Sigmoid colon (tissue), 7 donors: ENCODE measurements around the gene ABCC6. TPM values are rescaled to one million over a fixed set of nuclear protein-coding genes. Genes with fewer than 3 reads are reported as not detected.
"Not testable (repeated sequence)": the region's sequence is repeated elsewhere in the genome, so short reads cannot be mapped to it uniquely, and the experiment has no call there.

Experiments used
- DNase-seq: peaks from one replicate; pipeline ENCODE4 v3.0.0-alpha.2; 2019
- H3K27ac ChIP-seq, 4 donors: fragments of 200-600 bp; sonication (generic); one replicate each; pipeline ENCODE4 v1.5.1; 2016 to 2019; ENCODE audit warnings: mild to moderate bottlenecking in 1 of 4
- H3K27me3 ChIP-seq, 3 donors: fragments of 200-600 bp; sonication (generic); one replicate each; pipeline ENCODE4 v1.5.1; 2019; ENCODE audit warnings: mild to moderate bottlenecking in 1 of 3
- H3K36me3 ChIP-seq, 4 donors: fragments of 200-600 bp; sonication (generic); one replicate each; pipeline ENCODE4 v1.5.1; 2016 to 2019
- H3K4me1 ChIP-seq, 4 donors: fragments of 200-600 bp; sonication (generic); one replicate each; pipeline ENCODE4 v1.5.1; 2017 to 2019
- H3K4me3 ChIP-seq, 4 donors: fragments of 200-600 bp; sonication (generic); one replicate each; pipeline ENCODE4 v1.5.1; 2017 to 2019; ENCODE audit warnings: mild to moderate bottlenecking in 2 of 4, moderate library complexity in 1 of 4
- H3K9me3 ChIP-seq, 4 donors: fragments of 200-600 bp in 3 of 4; sonication (generic) in 3 of 4; one replicate each; pipeline versions ENCODE4 v1.5.1 to v1.6.1; 2013 to 2019
- CTCF ChIP-seq, 4 experiments: fragments of 450-650 bp in 3 of 4; fragments of 200-600 bp in 1 of 4; IDR thresholded peaks; one replicate each; pipeline ENCODE4 v1.5.1; 2016 to 2019; ENCODE audit warnings: antibody characterized with exemption in 4 of 4, mild to moderate bottlenecking in 3 of 4, moderate library complexity in 2 of 4
- EP300 ChIP-seq, 4 donors: sonication (generic); formaldehyde crosslinking; IDR thresholded peaks; one replicate each; pipeline ENCODE4 v1.6.1; 2017; ENCODE audit warnings: antibody characterized with exemption in 4 of 4
- POLR2A ChIP-seq, 2 donors: fragments of 450-650 bp; IDR thresholded peaks; one replicate each; pipeline ENCODE4 v1.6.1; 2016; ENCODE audit warnings: antibody characterized with exemption in 2 of 2, mild to moderate bottlenecking in 2 of 2, moderate library complexity in 2 of 2
- POLR2AphosphoS5 ChIP-seq, 4 donors: sonication (generic); formaldehyde crosslinking; IDR thresholded peaks; one replicate each; pipeline ENCODE4 v1.6.1; 2017; ENCODE audit warnings: antibody characterized with exemption in 4 of 4
- WGBS, 2 donors: extraction: QIAGEN DNeasy Blood & Tissue Kit; methylation state at CpG; one replicate each; pipeline ENCODE4 v1.1.7; 2013; 5-methylcytosine and 5-hydroxymethylcytosine counted together
- intact Hi-C: fragments of 100-400 bp; cut with DNase I; formaldehyde crosslinking; loops from one replicate; pipeline ENCODE4 v1.15.1; 2023
- polyA plus RNA-seq, 3 donors: library from polyadenylated mRNA; stranded (reverse); fragments of 200-250 nt; gene quantifications; one replicate each; pipeline ENCODE4 v1.2.3, GENCODE V29; 2013
- total RNA-seq, 4 donors: library from RNA; depleted of rRNA; stranded (reverse); fragments of >200 nt; gene quantifications; one replicate each; pipeline ENCODE4 v1.1.0, GENCODE V29; 2016
- donor health status: healthy with polysubstance abuse.
- donor health status: Bipolar disorder and iron deficiency.
- donor health status: healthy.

The ABCC6 gene
- total and polyA plus RNA-seq, 7 donors: 0.66 to 22.2 (median 4.6) TPM; not detected in 1

- intact Hi-C loops: no loop called here
These were observed 59.1 kb downstream of the ABCC6 start for GRCh38 chr16:16164243-16164642.

GRCh38 chr16:16163571-16163970, 59.7 kb downstream of the ABCC6 start:
- intact Hi-C loops: no loop called here
- DNase-seq: no peak
- H3K36me3 ChIP-seq: no peaks in the 10 kb centered on the region
- H3K27me3 ChIP-seq: no peaks in the 10 kb centered on the region
- no peak overlapping the region for H3K27ac ChIP-seq
- no peak overlapping the region for H3K4me3 ChIP-seq
- peaks cover 0 to 7% (median 2%) of the 10 kb centered on the region in 4 donors for H3K9me3 ChIP-seq
- TF ChIP-seq EP300 (IDR thresholded peaks at IDR 0.05) (no peak), CTCF (IDR thresholded peaks at IDR 0.05) (no peak), POLR2A (IDR thresholded peaks at IDR 0.05) (no peak), POLR2AphosphoS5 (IDR thresholded peaks at IDR 0.05) (no peak)
- 78 to 91% methylated on average over 5 of the region's 5 CpGs for WGBS, 2 donors
- H3K4me1 ChIP-seq: peaks cover 0 to 3% (median 0%) of the 10 kb centered on the region in 4 donors

More at GRCh38 chr16:16164243-16164642, 59.1 kb downstream of the ABCC6 start:
- Histone ChIP-seq H3K36me3 (no peaks in the 10 kb centered on the region), H3K4me3 (no peak overlapping the region), H3K27me3 (no peaks in the 10 kb centered on the region), H3K27ac (no peak overlapping the region), H3K4me1 (peaks cover 0 to 3% (median 0%) of the 10 kb centered on the region in 4 donors), H3K9me3 (peaks cover 0 to 3% (median under 1%) of the 10 kb centered on the region in 4 donors)
- no peak for TF ChIP-seq POLR2A (IDR thresholded peaks at IDR 0.05)
- no peak for TF ChIP-seq POLR2AphosphoS5 (IDR thresholded peaks at IDR 0.05)
- no peak for TF ChIP-seq CTCF (IDR thresholded peaks at IDR 0.05)
- TF ChIP-seq EP300 (IDR thresholded peaks at IDR 0.05): no peak
- DNase-seq: no peak
- 80 to 86% methylated on average over 3 of the region's 3 CpGs for WGBS, 2 donors

- DNase-seq: no peak
- H3K36me3 ChIP-seq: no peaks in the 10 kb centered on the region
- no peak for TF ChIP-seq EP300 (IDR thresholded peaks at IDR 0.05)
- no peak for TF ChIP-seq POLR2AphosphoS5 (IDR thresholded peaks at IDR 0.05)
- TF ChIP-seq CTCF (IDR thresholded peaks at IDR 0.05): no peak
- no peak for TF ChIP-seq POLR2A (IDR thresholded peaks at IDR 0.05)
- intact Hi-C loops: no loop called here
- peaks cover 0 to 7% (median 2%) of the 10 kb centered on the region in 4 donors for H3K9me3 ChIP-seq
- H3K27ac ChIP-seq: no peak overlapping the region
- H3K27me3 ChIP-seq: no peaks in the 10 kb centered on the region
- peaks cover 0 to 3% (median 0%) of the 10 kb centered on the region in 4 donors for H3K4me1 ChIP-seq
- no peak overlapping the region for H3K4me3 ChIP-seq
- 93 to 94% methylated on average over 4 of the region's 4 CpGs for WGBS, 2 donors
These were observed 60.2 kb downstream of the ABCC6 start for GRCh38 chr16:16163109-16163508.

GRCh38 chr16:16162591-16162990, 60.7 kb downstream of the ABCC6 start:
- WGBS, 2 donors: 67 to 86% methylated on average over 3 of the region's 3 CpGs
- no peaks in the 10 kb centered on the region for H3K36me3 ChIP-seq
- H3K27me3 ChIP-seq: no peaks in the 10 kb centered on the region
- peaks cover 0 to 3% (median 0%) of the 10 kb centered on the region in 4 donors for H3K4me1 ChIP-seq
- TF ChIP-seq POLR2AphosphoS5 (IDR thresholded peaks at IDR 0.05): no peak
- TF ChIP-seq CTCF (IDR thresholded peaks at IDR 0.05): no peak
- no peak for TF ChIP-seq POLR2A (IDR thresholded peaks at IDR 0.05)
- no peak for TF ChIP-seq EP300 (IDR thresholded peaks at IDR 0.05)
- DNase-seq: no peak
- intact Hi-C loops: no loop called here
- no peak overlapping the region for H3K4me3 ChIP-seq
- peaks cover 0 to 7% (median 2%) of the 10 kb centered on the region in 4 donors for H3K9me3 ChIP-seq
- H3K27ac ChIP-seq: no peak overlapping the region

- intact Hi-C loops, H3K4me3 ChIP-seq, H3K36me3 ChIP-seq, H3K4me1 ChIP-seq, H3K27ac ChIP-seq, H3K27me3 ChIP-seq, H3K9me3 ChIP-seq, DNase-seq: not testable (repeated sequence)
- WGBS, 2 donors: 88 to 90% methylated on average over 5 of the region's 5 CpGs
These were observed 61.5 kb downstream of the ABCC6 start for GRCh38 chr16:16161840-16162239.
